ENCODE results near the gene SDS.
"Not testable (repeated sequence)": the region's sequence is repeated elsewhere in the genome, so short reads cannot be mapped to it uniquely, and the experiment has no call there.

SDS gene

GRCh38 chr12:113373969-113374368, 29.7 kb downstream of the SDS start:
- DNase-seq: no peak

GRCh38 chr12:113373440-113373839, 30.2 kb downstream of the SDS start:
- DNase-seq: no peak

GRCh38 chr12:113372371-113372770, 31.3 kb downstream of the SDS start:
- no peak for DNase-seq

GRCh38 chr12:113371808-113372207, 31.9 kb downstream of the SDS start:
- no peak for DNase-seq

GRCh38 chr12:113370923-113371682, 32.6 kb downstream of the SDS start:
- no peak for DNase-seq

- no peak for DNase-seq
Measured at GRCh38 chr12:113369391-113369985, 34.2 kb downstream of the SDS start.

- no peak for DNase-seq
Measured at GRCh38 chr12:113368331-113368730, 35.4 kb downstream of the SDS start.

GRCh38 chr12:113366827-113367226, 36.9 kb downstream of the SDS start:
- no peak for DNase-seq

GRCh38 chr12:113365639-113366395, 37.9 kb downstream of the SDS start:
- DNase-seq: no peak

- DNase-seq: no peak
Measured at GRCh38 chr12:113364698-113365097, 39.0 kb downstream of the SDS start.

GRCh38 chr12:113361574-113362370, 41.9 kb downstream of the SDS start:
- DNase-seq: no peak

GRCh38 chr12:113359939-113360748, 43.5 kb downstream of the SDS start:
- DNase-seq: no peak

GRCh38 chr12:113359133-113359938, 44.4 kb downstream of the SDS start:
- no peak for DNase-seq

GRCh38 chr12:113358381-113359132, 45.1 kb downstream of the SDS start, which contains the start of gene PLBD2:
TSS of gene PLBD2 (plus strand) at chr12:113358587. CDS start at chr12:113358601, 14 bp downstream.
- DNase-seq: peak; percentile 93

- DNase-seq: not testable (repeated sequence)
Measured at GRCh38 chr12:113354192-113354591, 49.5 kb downstream of the SDS start.

- no peak for DNase-seq
Measured at GRCh38 chr12:113351089-113351488, 52.6 kb downstream of the SDS start.

- no peak for DNase-seq
Measured at GRCh38 chr12:113348849-113349536, 54.7 kb downstream of the SDS start.

GRCh38 chr12:113347892-113348291, 55.8 kb downstream of the SDS start:
- no peak for DNase-seq

GRCh38 chr12:113347107-113347506, 56.6 kb downstream of the SDS start:
- DNase-seq: no peak

- DNase-seq: no peak
Measured at GRCh38 chr12:113346353-113346752, 57.3 kb downstream of the SDS start.
